GM12878 (cell line): Measurements from ENCODE around the gene CDC25A. TPM values are rescaled to one million over a fixed set of nuclear protein-coding genes. Genes with fewer than 3 reads are reported as not detected.

Experiments
- ATAC-seq: fragments of 200-7000 bp; cut with Tn5 transposase; 3 replicates; pipeline ENCODE4 v1.9.1; 2020; ENCODE audit warnings: mild to moderate bottlenecking, moderate library complexity
- BruUV-seq: library from RNA; stranded (reverse); fragments of 400-500 nt; replicated peaks from 2 replicates; lab custom pipeline; 2021; lab: Mats Ljungman, UMichigan
- CTCF ChIA-PET: fragments of 300-600 bp; sonication (Branson Sonifier 250); formaldehyde crosslinking; extraction: SDS; loops from one replicate; lab custom pipeline; 2021; ENCODE audit warnings: inconsistent platforms; lab: Yijun Ruan, JAX
- POLR2A ChIA-PET: fragments of 350-600 bp; formaldehyde crosslinking; extraction: SDS; loops from one replicate; lab custom pipeline; 2021; ENCODE audit warnings: inconsistent platforms; lab: Charles Lee
- RAD21 ChIA-PET: fragments of 300-600 bp; sonication (Branson Sonifier 250); formaldehyde crosslinking; loops from one replicate; lab custom pipeline; 2023; ENCODE audit warnings: antibody characterized with exemption; ENCODE audit not compliant: unreplicated experiment; lab: Charles Lee
- SMC1A ChIA-PET: fragments of 300-600 bp; sonication (Branson Sonifier 250); formaldehyde crosslinking; loops from one replicate; lab custom pipeline; 2023; ENCODE audit not compliant: unreplicated experiment, uncharacterized antibody; lab: Charles Lee
- DNase-seq: peaks from one replicate; pipeline ENCODE4 v3.0.0-alpha.2; 2011; ENCODE audit warnings: low read depth, low spot score
- FAIRE-seq: peaks from 3 replicates; lab custom pipeline; 2011; peaks lifted over from hg19 to GRCh38; lab: Jason Lieb, UNC
- H2AFZ ChIP-seq: 2 replicates; pipeline ENCODE4 v1.6.0; 2011; ENCODE audit warnings: low read depth, low read length, control low read depth; ENCODE audit not compliant: control insufficient read depth
- H3K27ac ChIP-seq: 2 replicates; pipeline ENCODE4 v1.5.1; 2011; ENCODE audit warnings: control low read depth; ENCODE audit not compliant: control insufficient read depth, insufficient read depth
- H3K27me3 ChIP-seq, 2 experiments: replicated peaks in 1 of 2; 2 replicates each; pipeline versions ENCODE4 v1.6.0 to v1.6.1; 2011; ENCODE audit warnings: low read length in 1 of 2; ENCODE audit not compliant: control insufficient read depth in 2 of 2, insufficient read depth in 2 of 2
- H3K36me3 ChIP-seq, 2 experiments: 2 replicates each; pipeline ENCODE4 v1.5.1; 2011; ENCODE audit warnings: low read length in 1 of 2; ENCODE audit not compliant: control insufficient read depth in 2 of 2, insufficient read depth in 2 of 2
- H3K4me1 ChIP-seq: 2 replicates; pipeline ENCODE4 v1.6.1; 2011; ENCODE audit warnings: mild to moderate bottlenecking, low read length, moderate library complexity, mixed read lengths; ENCODE audit not compliant: control insufficient read depth, insufficient read depth
- H3K4me2 ChIP-seq: 2 replicates; pipeline ENCODE4 v1.6.0; 2011; ENCODE audit warnings: control low read depth; ENCODE audit not compliant: control insufficient read depth, insufficient read depth
- H3K4me3 ChIP-seq: fragments of 200-600 bp; sonication (generic); 2 replicates; pipeline ENCODE4 v1.5.1; 2016
- H3K79me2 ChIP-seq: 2 replicates; pipeline ENCODE4 v1.6.0; 2011; ENCODE audit warnings: low read length; ENCODE audit not compliant: control insufficient read depth, insufficient read depth
- H3K9ac ChIP-seq: 2 replicates; pipeline ENCODE4 v1.8.0; 2011; ENCODE audit warnings: low read length, control low read depth, mixed read lengths; ENCODE audit not compliant: control insufficient read depth, insufficient read depth
- H3K9me3 ChIP-seq: replicated peaks from 3 replicates; pipeline ENCODE4 v1.5.1; 2011; ENCODE audit warnings: mild to moderate bottlenecking, low read length; ENCODE audit not compliant: control insufficient read depth, insufficient read depth
- H4K20me1 ChIP-seq: 2 replicates; pipeline ENCODE4 v1.6.0; 2011; ENCODE audit not compliant: control insufficient read depth, insufficient read depth
- BMI1 ChIP-seq: fragments of 450-650 bp; IDR thresholded peaks from 2 replicates; pipeline ENCODE4 v1.6.1; 2016; ENCODE audit warnings: mild to moderate bottlenecking, moderate library complexity, borderline replicate concordance
- EED ChIP-seq: sonication (generic); IDR thresholded peaks from 2 replicates; pipeline ENCODE4 v1.6.1; 2016; ENCODE audit warnings: antibody characterized with exemption, low read depth
- HDAC2 ChIP-seq: fragments of 200-600 bp; sonication (generic); IDR thresholded peaks from 2 replicates; pipeline ENCODE4 v1.6.1; 2017
- JUNB ChIP-seq: IDR thresholded peaks from 2 replicates; pipeline ENCODE4 v1.6.1; 2016; ENCODE audit warnings: antibody characterized with exemption, mild to moderate bottlenecking
- MYC ChIP-seq: IDR thresholded peaks from 2 replicates; pipeline ENCODE4 v1.6.1; 2011; ENCODE audit warnings: mild to moderate bottlenecking, low read length, moderate library complexity, inconsistent platforms; ENCODE audit not compliant: insufficient read depth, insufficient replicate concordance, insufficient read length, severe bottlenecking
- NBN ChIP-seq: fragments of 450-650 bp; IDR thresholded peaks from 2 replicates; pipeline ENCODE4 v1.6.1; 2016
- NFIC ChIP-seq: IDR thresholded peaks from 2 replicates; pipeline ENCODE4 v1.6.1; 2012; ENCODE audit warnings: low read depth, mild to moderate bottlenecking, inconsistent platforms, low read length, moderate library complexity
- PAX8 ChIP-seq: fragments of 450-650 bp; IDR thresholded peaks from 2 replicates; pipeline ENCODE4 v1.6.1; 2017; ENCODE audit warnings: mild to moderate bottlenecking, moderate library complexity
- SIN3A ChIP-seq: IDR thresholded peaks from 2 replicates; pipeline ENCODE4 v1.6.1; 2012; ENCODE audit warnings: low read depth, low read length, improper control_type of control experiment
- TCF12 ChIP-seq: IDR thresholded peaks from 2 replicates; pipeline ENCODE4 v1.6.1; 2011; ENCODE audit warnings: low read depth, mild to moderate bottlenecking, low read length
- WGBS: methylation state at CpG from one replicate; pipeline ENCODE4 v1.1.6; 2016; ENCODE audit warnings: low lambda C conversion rate; ENCODE audit not compliant: insufficient replicate concordance, insufficient coverage; ENCODE audit errors: missing lambda C conversion rate; 5-methylcytosine and 5-hydroxymethylcytosine counted together
- in situ Hi-C: fragments of 300-500 bp; cut with MboI; formaldehyde crosslinking; loops from 9 replicates; pipeline ENCODE4 v1.14.3; 2018; ENCODE audit warnings: mixed read lengths
- intact Hi-C: fragments of 100-400 bp; cut with micrococcal nuclease; formaldehyde crosslinking; loops from one replicate; pipeline ENCODE4 v1.14.2; 2022; ENCODE audit not compliant: unreplicated experiment
- polyA plus RNA-seq, 11 experiments: library from polyadenylated mRNA; depleted of rRNA in 4 of 11; unstranded in 6 of 11; stranded (reverse) in 5 of 11; fragments of >200 nt; fragmentation: Nextera tagmentation in 4 of 11; fragmentation: Illumina TruSeq in 1 of 11; extraction: Ambion mirVana in 4 of 11; extraction: Trizol in 1 of 11; gene quantifications; 1 replicate in 1 of 11; 2 replicates in 10 of 11; pipeline versions ENCODE4 v1.2.1 to v1.2.3, GENCODE V29; 2011 to 2016; ENCODE audit warnings: inconsistent platforms in 2 of 11, missing spikeins in 2 of 11, low read depth in 1 of 11
- total RNA-seq, 4 experiments: library from RNA; depleted of rRNA in 3 of 4; stranded (reverse); fragments of >200 nt in 3 of 4; fragmentation: Illumina TruSeq in 1 of 4; extraction: Trizol in 1 of 4; gene quantifications; 2 replicates each; pipeline versions ENCODE4 v1.2.1 to v1.2.3, GENCODE V29; 2013 to 2021
- TF ChIP-seq, protein P1 (sequence below): IDR thresholded peaks from 2 replicates; pipeline ENCODE4 v1.6.1; 2012; ENCODE audit warnings: low read depth, low read length, improper control_type of control experiment

Gene CDC25A
- total and polyA plus RNA-seq, 10 of the 15 experiments (the other 5 are each of a cell fraction or from before 2014, with no cell fraction given): 2.9 to 36.6 (median 26.9) TPM

DNA sequence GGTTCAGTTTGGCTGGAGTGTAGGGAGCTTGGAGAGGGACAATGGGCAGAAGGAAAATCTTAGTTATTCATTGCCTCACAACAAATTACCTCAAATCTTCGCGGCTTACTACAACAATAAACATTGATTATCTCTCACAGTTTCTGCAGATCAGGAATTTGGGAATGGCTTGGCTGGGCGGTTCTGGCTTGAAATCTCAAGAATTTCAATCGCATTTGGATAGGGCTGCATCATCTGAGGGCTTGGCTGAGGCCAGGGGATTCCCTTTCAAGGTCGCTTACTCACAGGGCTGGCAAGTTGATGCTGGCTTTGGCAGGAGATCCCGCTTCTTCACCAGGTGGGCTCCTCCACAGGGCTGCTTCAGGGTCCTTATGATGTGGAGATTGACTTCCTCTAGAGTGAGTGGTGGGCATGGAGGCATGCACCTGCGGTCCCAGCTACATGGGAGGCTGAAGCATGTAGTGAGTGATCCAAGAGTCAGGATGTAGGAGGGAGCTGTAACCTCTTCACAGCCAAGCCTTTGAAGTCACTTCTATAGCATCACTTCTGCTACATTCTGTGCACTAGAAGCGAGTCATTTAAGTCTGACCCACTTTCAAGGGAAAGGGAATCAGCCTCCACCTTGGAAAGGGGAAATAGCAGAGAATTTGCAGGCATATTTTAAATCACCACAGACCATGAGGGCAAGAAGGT, 63.1 kb downstream of the CDC25A start:
- POLR2A ChIA-PET: no interaction called here
- TF ChIP-seq BMI1: no peak
- TF ChIP-seq JUNB: no peak
- no peak for TF ChIP-seq EED
- TF ChIP-seq PAX8: no peak
- no peak for TF ChIP-seq MYC
- no peak for TF ChIP-seq HDAC2
- TF ChIP-seq SIN3A: no peak
- TF ChIP-seq NBN: no peak
- no peak for TF ChIP-seq NFIC
- TF ChIP-seq, protein P1, sequence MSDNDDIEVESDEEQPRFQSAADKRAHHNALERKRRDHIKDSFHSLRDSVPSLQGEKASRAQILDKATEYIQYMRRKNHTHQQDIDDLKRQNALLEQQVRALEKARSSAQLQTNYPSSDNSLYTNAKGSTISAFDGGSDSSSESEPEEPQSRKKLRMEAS: no peak
- no peak for TF ChIP-seq TCF12
- no peaks in the 10 kb centered on the region for H3K27me3 ChIP-seq
- H3K79me2 ChIP-seq: no peaks in the 10 kb centered on the region
- intact Hi-C loops: no loop called here
- RAD21 ChIA-PET: no interaction called here
- H4K20me1 ChIP-seq: no peaks in the 10 kb centered on the region
- H3K9ac ChIP-seq: no peak overlapping the region
- H3K27ac ChIP-seq: no peak overlapping the region
- no peaks in the 10 kb centered on the region for H3K36me3 ChIP-seq
- no peak for DNase-seq
- WGBS: 74% methylated on average over 8 of the region's 8 CpGs
- BruUV-seq: no TSS peak
- ATAC-seq: no peak
- H2AFZ ChIP-seq: no peak overlapping the region
- no peak overlapping the region for H3K4me2 ChIP-seq
- in situ Hi-C loops: no loop called here
- 0 out of 2 replicates have a peak, but pooled peaks cover 2% of the 10 kb centered on the region for H3K4me1 ChIP-seq
- no peaks in the 10 kb centered on the region; the same call in 2 of the 3 replicates for H3K9me3 ChIP-seq
- FAIRE-seq: no peak
- CTCF ChIA-PET: interaction anchor here (0.9 to 1.8 kb wide), 3 partner anchors 21 to 135 kb away, joined by 3 to 5 read pairs (median 3); no protein-coding TSS in a partner anchor
- SMC1A ChIA-PET: no interaction called here
- H3K4me3 ChIP-seq: no peak overlapping the region
